Body of pancreas (tissue), 4 donors: ENCODE data around the gene PRM2. TPM values are rescaled to one million over a fixed set of nuclear protein-coding genes. Genes with fewer than 3 reads are reported as not detected.

Source experiments
- ATAC-seq: fragments of 150-250 bp; one replicate; pipeline ENCODE4 v1.9.1; 2016
- DNase-seq, 4 donors: peaks; one replicate each; pipeline ENCODE4 v3.0.0-alpha.2; 2019
- H3K27ac ChIP-seq, 4 donors: fragments of 200-600 bp; sonication (generic); 1 replicate in 3 of 4; 2 replicates in 1 of 4; pipeline versions ENCODE4 v1.5.1 to v1.6.1; 2016 to 2019; ENCODE audit warnings: mild to moderate bottlenecking in 1 of 4, mixed read lengths in 1 of 4, moderate library complexity in 1 of 4
- H3K27me3 ChIP-seq, 2 donors: fragments of 200-600 bp; sonication (generic); one replicate each; pipeline ENCODE4 v1.6.0; 2016; ENCODE audit warnings: mild to moderate bottlenecking in 1 of 2
- H3K36me3 ChIP-seq, 2 donors: fragments of 200-600 bp; sonication (generic); replicated peaks in 1 of 2; 2 replicates each; pipeline ENCODE4 v1.5.1; 2016; ENCODE audit warnings: low read depth in 2 of 2; ENCODE audit not compliant: insufficient read depth in 1 of 2
- H3K4me1 ChIP-seq: fragments of 200-600 bp; sonication (generic); one replicate; pipeline ENCODE4 v1.6.0; 2016
- H3K4me3 ChIP-seq, 2 donors: fragments of 200-600 bp; sonication (generic); 1 replicate in 1 of 2; 2 replicates in 1 of 2; pipeline ENCODE4 v1.5.1; 2016 to 2019
- H3K9me3 ChIP-seq, 3 donors: fragments of 200-600 bp; sonication (generic); 1 replicate in 2 of 3; 2 replicates in 1 of 3; pipeline ENCODE4 v1.5.1; 2016
- CTCF ChIP-seq, 7 experiments: fragments of 450-650 bp in 4 of 7; fragments of 200-600 bp in 3 of 7; sonication (generic) in 3 of 7; IDR thresholded peaks; one replicate each; pipeline ENCODE4 v1.5.1; 2016 to 2019; ENCODE audit warnings: antibody characterized with exemption in 7 of 7
- POLR2A ChIP-seq, 3 donors: fragments of 450-650 bp; IDR thresholded peaks; one replicate each; pipeline ENCODE4 v1.6.1; 2016; ENCODE audit warnings: antibody characterized with exemption in 3 of 3, mild to moderate bottlenecking in 2 of 3
- WGBS, 2 donors: methylation state at CpG; one replicate each; pipeline ENCODE4 v1.1.5; 2017; 5-methylcytosine and 5-hydroxymethylcytosine counted together
- intact Hi-C: fragments of 100-400 bp; cut with DNase I; formaldehyde crosslinking; loops from one replicate; pipeline ENCODE4 v1.15.1; 2023
- total RNA-seq, 2 donors: library from RNA; depleted of rRNA; stranded (reverse); fragments of >200 nt; gene quantifications; one replicate each; pipeline ENCODE4 v1.1.0, GENCODE V29; 2016

Gene PRM2
- total RNA-seq, 2 donors from 2014 or later: not detected

GRCh38 chr16:11272921-11273720, 3.2 kb downstream of the PRM2 start, which contains the start of gene PRM3:
TSS of gene PRM3 (minus strand) at chr16:11273629. CDS start at chr16:11273595, 34 bp downstream.
- Histone ChIP-seq H3K4me3 (no peak within 1 kb of the TSS), H3K4me1 (no peaks in the 10 kb centered on the region), H3K27ac (no peak within 1 kb of the TSS), H3K9me3 (no peaks in the 10 kb centered on the region), H3K36me3 (no peaks in the 10 kb centered on the region), H3K27me3 (no peaks in the 10 kb centered on the region)
- DNase-seq: no peak
- intact Hi-C loops: no loop called here
- WGBS, 2 donors: 77 to 83% methylated on average over 25 to 29 of the region's 30 CpGs
- ATAC-seq: no peak
- TF ChIP-seq POLR2A (IDR thresholded peaks at IDR 0.05) (no peak), CTCF (IDR thresholded peaks at IDR 0.05) (no peak)

GRCh38 chr16:11272484-11272883, 3.8 kb downstream of the PRM2 start:
- Histone ChIP-seq H3K27me3 (no peaks in the 10 kb centered on the region), H3K36me3 (no peaks in the 10 kb centered on the region), H3K4me3 (no peak overlapping the region), H3K9me3 (no peaks in the 10 kb centered on the region), H3K4me1 (no peaks in the 10 kb centered on the region), H3K27ac (no peak overlapping the region)
- 75 to 80% methylated on average over 1 to 6 of the region's 6 CpGs for WGBS, 2 donors
- TF ChIP-seq CTCF (IDR thresholded peaks at IDR 0.05) (no peak), POLR2A (IDR thresholded peaks at IDR 0.05) (no peak)
- intact Hi-C loops: no loop called here
- DNase-seq (no peak), ATAC-seq (no peak)

- no peak overlapping the region for H3K4me3 ChIP-seq
- H3K9me3 ChIP-seq: no peaks in the 10 kb centered on the region
- ATAC-seq (no peak), DNase-seq (no peak)
- H3K36me3 ChIP-seq: no peaks in the 10 kb centered on the region
- no peak overlapping the region for H3K27ac ChIP-seq
- no peaks in the 10 kb centered on the region for H3K27me3 ChIP-seq
- no peaks in the 10 kb centered on the region for H3K4me1 ChIP-seq
- WGBS, 2 donors: 87 to 91% methylated on average over 10 of the region's 10 CpGs
- intact Hi-C loops: no loop called here
- TF ChIP-seq CTCF (IDR thresholded peaks at IDR 0.05): no peak
- no peak for TF ChIP-seq POLR2A (IDR thresholded peaks at IDR 0.05)
Observed at GRCh38 chr16:11271610-11272009, 4.7 kb downstream of the PRM2 start.

GRCh38 chr16:11270602-11271162, 5.6 kb downstream of the PRM2 start:
- intact Hi-C loops: no loop called here
- WGBS, 2 donors: 84 to 95% methylated on average over 2 of the region's 2 CpGs
- Histone ChIP-seq H3K27ac (no peak overlapping the region), H3K4me3 (no peak overlapping the region), H3K4me1 (peaks cover under 1% of the 10 kb centered on the region), H3K27me3 (no peaks in the 10 kb centered on the region), H3K36me3 (no peaks in the 10 kb centered on the region), H3K9me3 (no peaks in the 10 kb centered on the region)
- no peak for TF ChIP-seq CTCF (IDR thresholded peaks at IDR 0.05)
- no peak for TF ChIP-seq POLR2A (IDR thresholded peaks at IDR 0.05)
- no peak for DNase-seq
- no peak for ATAC-seq
